ENCODE results near the gene MPG.

The MPG gene

DNA sequence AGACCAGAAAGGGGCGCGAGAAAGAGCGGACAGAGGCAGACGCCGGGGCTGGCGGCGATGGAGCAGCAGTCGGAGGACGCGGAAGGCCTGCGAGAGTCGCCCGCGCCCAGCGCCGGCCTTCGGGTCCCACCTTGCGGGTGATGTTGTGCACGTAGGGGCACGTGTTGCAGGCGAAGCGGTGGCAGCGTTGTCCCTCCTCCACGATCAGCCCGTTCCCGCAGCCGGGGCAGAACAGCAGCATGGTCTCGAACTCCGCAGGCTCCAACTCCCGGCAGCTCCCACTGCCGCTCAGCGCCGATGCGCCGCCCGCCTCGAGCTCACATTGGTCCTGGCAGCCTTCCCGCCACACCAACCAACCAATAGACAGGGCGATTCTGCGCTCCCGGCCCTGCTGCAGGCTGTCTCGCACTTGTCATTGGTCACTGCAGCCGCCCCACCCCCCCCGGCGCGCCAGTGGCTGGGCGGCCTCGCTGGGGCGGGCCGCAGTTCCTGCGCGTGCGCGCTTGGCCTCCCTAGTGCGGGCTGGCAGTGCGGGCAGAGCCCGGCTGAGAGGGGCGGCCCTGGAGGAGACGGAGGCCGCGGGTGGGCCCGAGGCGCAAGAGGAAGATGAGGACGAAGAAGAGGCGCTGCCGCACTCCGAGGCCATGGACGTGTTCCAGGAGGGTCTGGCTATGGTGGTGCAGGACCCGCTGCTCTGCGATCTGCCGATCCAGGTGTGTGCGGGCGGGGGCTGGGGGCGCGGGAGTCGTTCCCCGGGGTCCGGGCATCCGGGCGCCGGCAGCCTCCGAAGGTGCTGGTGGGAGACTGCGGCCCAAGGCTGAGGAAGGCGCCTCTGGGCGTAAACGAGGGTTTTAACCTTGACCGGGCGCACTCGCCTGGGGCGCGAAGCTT, 24.4 kb upstream of the MPG start, which contains the start of the genes POLR3K and SNRNP25:
Gene POLR3K, minus strand, starts transcription at position 263 of the 891 bp plus-strand sequence. Its CDS starts 22 bp downstream, at position 241.
Gene SNRNP25, plus strand, starts transcription at position 483 of the 891 bp plus-strand sequence. Its CDS starts 189 bp downstream, at position 672.
- peak; percentile 98 for DNase-seq

DNA sequence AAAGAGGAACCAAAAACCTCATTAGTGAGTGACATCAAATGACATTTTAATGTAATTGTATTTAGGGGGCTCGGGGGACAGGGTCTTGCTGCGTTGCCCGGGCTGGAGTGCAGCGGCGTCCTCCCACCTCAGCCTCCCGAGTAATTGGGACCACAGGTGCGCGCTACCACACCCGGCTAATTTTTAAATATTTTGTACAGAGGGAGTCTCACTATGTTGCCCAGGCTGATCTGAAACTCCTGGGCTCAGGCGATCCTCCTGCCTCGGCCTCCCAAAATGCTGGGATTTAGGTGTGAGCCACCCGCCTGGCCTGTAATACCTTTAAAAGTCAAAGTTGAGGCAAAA, 23.8 kb upstream of the MPG start:
- DNase-seq, result peak; percentile 33

DNA sequence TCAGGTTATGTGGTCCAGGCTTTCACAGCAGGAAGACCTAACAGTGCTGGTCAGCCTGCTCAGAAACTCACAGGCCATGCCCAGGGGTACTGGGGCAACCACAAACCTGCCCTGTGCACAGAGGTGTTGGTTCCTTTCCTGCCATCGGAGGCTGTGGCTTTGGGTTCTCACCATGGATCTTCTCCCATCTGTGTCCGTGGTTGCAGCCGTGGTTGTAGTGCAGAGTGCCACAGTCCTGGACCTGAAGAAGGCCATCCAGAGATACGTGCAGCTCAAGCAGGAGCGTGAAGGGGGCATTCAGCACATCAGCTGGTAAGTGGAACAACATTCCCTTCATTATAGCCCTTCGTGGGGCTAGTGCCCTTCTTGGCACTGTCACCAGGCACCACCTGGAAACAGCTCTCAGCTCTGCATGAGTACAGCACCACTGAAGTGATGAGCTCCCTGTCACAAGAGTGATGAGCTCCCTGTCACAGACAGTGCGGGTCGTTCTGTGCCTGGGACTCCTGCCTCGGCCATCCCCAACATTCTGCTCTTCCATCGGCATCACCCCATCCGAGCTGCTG, 22.4 kb upstream of the MPG start:
- DNase-seq, result no peak

DNA sequence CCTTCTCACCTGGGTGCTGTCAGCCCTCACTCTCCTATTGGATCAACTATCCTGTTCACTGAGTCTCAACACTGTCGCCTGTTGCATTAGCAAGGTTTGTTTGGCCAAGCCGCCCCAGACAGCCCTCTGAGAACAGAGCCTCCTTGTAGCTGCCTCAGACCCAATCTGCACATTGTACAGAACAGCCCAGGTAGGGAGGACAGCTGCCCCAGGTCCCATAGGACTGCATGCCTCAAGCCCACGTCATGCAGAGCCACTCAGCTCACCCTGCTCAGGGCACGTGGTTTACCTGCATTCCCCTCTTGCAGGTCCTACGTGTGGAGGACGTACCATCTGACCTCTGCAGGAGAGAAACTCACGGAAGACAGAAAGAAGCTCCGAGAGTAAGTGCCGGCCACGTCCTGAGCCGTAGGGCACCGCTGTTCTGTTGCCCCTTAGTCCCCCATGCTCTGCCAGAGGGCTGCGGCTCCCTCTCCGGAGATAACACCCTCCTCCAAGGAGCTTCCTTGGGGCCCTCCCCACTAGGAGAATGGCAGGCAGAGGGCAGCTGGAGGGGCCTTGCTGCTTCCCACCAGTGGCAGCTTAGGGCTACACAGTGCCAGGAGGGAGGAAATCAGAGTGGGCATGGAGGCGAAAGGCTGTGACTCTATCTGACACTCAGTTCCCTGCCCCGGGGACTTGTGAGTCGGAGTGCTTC, 21.6 kb upstream of the MPG start:
- no peak for DNase-seq

DNA sequence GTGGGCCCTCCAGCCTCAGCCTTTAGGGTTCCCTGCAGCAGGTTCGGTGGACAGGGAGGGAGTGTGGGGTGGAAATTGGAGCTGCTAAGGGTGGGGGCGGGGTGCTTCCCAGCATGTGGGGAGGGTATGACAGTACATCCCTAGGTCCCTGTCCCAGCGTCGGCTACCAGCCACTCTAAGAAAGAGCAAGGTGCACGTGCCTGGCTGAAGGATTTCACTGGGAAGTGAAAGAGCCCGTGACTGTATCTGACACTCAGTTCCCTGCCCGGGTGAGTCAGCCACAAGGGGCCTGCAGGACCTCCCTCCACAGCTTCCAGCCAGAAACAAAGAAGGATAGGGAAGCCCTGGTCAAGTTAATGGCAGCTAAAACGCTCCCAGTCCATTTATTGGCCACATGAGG, 20.3 kb upstream of the MPG start:
- no peak for DNase-seq

DNA sequence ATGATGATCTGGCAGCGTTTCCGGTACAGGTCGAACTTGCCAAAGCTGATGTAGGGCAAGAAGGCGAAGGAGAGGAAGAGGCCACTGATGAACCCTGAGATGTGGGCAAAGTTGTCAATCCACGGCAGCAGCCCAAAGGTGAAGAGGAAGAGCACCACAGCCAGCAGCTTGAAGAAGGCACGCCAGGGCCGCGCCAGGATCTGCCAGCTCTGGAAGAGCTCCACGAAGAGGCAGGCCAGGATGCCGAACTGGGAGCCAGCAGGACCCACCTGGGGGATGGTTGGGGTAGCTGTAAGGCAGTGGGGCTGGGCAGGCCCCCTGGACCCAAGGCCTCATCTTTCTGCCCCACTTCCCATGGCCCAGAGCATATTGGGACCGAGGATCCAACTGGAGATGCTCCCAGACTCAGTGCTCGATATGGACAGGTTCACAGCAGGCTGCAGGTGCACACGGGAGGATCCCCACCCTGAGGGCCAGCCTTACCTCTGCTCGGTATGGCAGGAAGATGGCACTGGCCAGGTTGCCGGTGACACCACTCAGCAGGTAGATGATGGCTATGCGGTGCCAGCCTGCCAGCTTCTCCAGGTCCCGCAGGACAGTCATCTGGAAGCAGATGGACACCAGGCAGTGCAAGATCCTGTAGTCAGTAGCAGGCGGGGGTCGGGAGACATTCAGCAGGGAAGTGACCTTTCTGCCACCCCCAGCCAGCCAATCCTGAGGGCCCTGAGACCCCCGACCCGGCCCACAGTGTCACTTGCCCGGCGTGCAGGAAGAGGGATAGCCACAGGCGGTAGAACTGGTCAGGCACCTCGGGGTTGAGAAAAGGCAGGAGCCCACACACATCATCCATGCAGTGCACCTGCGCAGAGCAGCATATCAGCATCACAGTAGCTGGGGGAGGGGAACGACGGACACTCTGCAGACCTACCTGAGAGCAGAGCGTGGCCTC, 19.3 kb upstream of the MPG start:
- DNase-seq, result no peak

DNA sequence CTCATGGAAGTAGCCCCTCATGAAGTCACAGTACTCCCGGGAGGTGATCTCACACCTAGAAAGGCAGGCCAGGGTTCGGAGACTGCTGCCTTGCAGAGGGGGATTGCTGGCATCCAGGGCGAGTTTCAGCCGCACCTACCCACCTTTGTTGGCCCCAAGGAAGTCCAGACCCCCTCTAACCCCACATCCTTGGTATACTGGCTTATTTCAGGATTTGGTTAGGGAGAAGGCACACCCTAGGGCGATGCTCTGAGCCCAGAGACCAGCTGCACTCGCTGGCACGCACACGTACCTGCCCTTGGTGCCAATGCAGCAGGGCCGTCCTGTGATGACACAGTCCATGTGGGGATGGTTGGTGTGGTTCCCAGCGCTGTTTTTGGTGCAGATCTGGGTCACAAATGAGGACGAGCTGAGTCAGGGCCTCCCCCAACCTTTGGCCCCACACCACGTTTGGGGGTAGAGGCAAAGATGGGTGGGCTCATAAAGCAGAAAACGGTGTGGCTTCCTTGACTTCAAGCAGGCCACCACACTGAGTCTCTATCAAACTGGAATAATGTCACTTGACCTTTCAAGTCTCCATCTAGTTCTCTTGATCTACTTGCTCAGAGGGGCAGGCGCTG, 18.5 kb upstream of the MPG start:
- DNase-seq, result no peak

DNA sequence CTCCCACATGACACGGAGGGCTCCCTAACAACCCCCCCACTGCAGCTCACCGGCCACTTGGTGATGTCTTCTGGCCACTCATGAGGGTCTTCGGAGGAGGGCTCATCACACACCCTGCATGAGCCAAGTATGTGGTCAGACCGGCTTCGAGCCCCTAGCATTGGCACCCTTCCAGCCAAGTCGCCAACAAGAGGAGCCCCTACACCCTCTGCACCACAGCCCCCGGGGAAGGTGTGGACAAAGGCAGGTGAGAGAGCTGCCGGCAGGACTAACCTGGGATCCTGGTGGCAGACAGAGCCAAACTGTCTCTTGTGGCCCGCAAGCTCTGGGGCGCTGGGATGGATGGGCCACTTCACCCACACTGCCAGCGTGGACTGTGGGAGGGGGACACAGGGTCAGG, 17.9 kb upstream of the MPG start:
- DNase-seq, result no peak

DNA sequence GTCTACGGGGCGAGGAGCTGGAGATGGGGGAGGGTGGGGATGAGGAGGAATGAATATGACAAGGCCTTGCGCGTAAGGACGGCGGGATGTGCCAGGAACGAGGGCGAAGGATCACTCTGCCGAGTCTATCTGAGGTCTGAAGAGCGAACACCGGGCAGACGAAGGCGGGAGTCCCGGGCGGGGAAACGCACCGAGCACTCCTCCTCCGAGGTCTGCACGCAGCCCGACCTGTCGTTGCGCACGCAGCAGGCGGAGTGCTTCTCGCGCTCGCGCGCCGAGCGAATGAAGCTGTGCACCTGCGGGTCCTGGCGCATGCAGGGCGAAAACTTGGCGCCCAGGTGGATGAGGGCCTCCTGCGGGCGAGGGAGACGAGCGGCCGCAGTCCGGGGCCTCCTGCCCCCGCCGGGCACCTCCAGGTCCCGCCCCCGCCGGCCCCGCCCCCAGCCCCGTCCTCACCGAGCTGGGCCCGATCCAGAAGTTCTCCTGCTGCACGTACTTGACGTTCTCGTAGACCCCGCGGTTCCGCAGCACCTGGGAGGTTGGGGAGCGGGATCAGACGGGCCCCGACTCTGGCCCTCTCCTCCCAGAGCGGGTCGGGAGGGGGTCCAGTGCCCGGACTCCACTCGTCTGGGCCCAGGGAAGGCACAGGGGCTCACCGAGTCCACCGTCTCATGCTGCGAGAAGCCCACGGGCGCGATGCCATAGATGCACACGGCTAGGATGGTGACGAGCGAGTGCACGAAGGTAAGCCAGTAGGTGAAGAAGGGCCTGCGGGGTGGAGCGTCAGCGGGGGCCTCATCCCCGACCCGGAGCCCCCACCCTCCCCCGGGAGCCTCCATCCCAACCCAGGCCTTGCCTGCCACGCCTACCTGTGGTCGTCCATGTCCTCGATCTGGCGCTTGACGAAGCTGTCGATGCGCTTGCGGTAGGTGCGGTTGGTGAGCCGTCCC, 16.8 kb upstream of the MPG start:
- DNase-seq, result no peak

DNA sequence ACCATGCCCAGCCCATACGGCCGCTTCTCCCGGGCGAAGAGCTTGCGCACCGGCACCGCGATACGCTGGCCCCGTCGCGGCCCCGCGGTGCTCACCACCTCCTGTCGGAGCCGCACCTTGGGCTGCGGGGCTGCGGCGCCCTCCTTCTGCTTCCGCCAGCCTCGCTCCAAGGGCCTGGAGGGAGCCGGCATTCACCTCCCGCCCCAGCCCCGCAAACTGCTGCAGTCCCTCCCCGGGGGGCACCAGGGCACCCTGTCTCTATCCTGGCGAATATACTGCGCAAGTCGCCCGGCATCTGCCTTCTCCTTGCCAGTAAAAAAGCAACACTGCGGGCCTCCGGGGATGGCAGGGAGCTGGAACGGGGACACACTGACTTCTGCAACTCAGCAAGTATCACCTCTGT, 16.1 kb upstream of the MPG start:
- no peak for DNase-seq

DNA sequence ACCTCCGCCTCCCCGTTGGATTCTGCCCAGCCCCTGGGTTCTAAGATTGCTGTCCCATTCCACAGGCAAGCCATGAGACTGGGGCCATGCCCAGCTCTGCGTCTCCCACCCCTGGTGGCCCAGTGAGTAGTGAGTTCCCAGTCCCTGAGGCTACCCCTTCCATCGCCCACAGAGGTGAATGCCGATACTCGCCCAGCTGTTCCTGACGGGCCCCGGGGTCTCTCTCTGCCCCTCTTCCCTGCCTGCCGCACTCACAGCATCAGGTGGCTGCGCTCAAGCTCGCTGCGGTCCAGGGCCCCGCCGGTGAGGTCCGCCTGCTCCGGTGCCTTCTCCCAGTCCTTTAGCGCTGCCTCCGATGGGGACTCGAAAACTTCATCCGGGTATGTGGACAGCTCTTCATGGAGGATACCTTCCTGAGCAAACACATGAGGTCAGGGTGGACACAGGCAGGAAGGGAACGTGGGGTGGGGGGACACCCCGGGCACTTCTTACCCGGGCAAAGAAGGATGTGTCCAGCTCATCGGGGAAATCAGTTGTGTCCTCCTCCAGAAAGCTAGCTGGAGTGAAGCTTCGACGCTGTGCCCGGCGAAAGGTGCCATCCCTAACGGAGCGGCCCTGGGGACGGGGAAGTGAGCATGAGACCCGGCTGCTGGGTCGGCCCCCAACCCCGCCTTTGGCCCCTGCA, 15.6 kb upstream of the MPG start:
- no peak for DNase-seq

DNA sequence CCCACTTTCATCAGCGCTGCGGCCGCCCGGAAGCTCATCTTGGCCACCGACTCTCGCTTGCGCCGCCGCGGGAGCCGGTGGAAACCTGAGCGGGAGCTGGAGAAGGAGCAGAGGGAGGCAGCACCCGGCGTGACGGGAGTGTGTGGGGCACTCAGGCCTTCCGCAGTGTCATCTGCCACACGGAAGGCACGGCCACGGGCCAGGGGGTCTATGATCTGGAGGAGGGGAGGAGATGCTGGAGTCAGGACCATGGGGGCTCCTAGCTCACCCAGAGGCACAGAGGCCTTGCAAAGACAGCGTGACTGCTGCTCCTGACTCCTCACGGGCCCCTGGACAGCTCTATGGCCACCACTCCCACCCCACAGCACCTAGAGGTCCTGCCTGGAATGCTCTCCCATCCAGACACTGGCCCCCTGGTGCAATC, 15.0 kb upstream of the MPG start:
- DNase-seq, result no peak

DNA sequence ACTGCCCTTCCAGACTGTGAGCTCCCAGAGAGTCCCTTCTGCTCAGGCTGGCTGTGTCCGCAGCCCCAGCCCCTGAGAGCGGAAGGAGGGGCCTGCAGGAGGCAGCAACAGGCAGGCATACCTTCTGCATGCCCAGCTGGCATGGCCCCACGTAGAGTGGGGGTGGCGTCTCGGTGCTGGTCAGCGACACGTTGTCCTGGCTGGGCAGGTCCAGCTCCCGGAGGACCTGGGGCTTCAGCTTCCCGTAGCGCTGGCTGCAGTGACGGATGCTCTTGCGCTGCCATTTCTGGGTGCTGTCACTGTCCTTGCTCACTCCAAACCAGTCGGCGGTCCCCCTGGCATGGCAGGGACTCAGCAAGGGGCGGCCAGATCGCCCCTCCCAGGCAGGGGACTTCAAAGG, 14.6 kb upstream of the MPG start:
- DNase-seq, result no peak

DNA sequence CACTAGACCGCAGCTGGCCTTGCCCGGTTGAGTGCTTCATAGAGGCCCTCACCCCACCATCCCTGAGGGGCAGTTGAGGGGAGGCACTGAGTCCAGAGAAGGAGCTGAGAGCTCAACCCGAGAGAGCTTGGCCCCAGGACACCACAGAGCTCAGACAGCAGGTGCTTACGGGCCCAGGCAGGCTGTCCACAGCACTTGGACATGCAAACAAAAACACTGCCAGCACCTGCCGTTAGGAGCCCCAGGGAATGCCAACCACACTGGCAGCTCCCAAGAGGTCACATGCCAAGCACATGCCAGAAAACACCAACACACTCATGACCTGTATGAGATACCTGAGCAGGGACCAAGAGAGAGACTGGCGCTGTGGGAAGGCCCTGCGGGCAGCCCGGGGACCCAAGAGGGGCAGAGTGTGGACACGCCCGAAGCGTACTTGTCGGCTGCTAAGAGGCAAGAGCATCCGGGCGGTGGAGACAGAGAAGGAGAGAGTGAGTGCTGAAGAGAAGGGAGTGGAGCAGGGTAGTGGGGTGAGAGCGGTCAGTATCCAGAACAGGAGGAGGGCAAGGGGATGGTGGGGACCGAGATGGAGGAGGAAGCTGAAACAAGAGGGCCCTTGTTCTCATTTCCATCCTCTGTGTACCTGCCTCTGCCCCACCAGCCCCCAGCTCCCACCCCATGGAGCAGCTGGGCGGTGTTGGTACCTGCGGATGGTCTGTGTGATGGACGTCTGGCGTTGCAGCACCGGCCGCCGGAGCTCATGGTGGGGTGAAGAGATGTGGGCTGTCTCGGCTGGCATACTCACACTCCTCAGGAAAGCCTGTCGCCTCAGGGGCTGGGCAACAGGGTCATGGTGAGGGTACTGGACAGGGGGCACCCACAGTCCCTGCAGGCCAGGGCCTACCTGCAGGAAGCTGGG, 13.8 kb upstream of the MPG start:
- no peak for DNase-seq

DNA sequence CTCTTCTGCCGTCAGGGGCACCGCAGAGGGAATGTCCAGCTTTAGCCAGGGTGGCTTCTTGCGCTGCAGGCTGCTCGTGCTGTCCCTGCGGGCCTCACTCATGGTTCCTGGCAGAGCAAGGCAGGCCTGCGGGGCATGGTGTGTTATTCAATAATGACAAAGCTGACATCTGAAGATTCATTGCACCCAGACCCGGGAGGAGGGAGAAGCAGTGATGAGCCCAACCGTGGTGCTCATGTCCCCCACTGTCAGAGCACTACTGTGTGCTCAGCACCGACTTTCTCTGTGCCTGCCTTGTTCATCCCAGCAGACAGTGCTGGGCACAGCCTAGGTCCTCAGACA, 13.1 kb upstream of the MPG start:
- no peak for DNase-seq

DNA sequence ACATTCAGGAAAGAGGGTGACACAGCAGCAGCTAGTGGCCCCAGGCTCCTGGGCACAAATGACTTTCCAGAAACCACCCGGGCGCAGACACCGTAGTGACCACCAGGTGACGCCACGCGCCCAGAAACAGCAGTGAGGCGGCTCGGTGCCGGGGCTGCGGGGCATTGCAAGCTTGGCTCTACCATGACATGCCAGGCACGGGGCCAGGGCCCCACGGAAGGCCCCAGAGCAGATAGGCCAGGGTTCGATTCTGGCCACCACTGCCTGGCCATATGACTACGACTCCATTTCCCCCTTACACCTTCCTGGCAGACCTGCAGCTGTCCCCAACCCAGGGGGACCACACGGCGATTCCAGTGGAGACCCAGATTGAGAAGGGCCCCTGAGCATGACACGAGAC, 12.3 kb upstream of the MPG start:
- DNase-seq, result peak; percentile 89

DNA sequence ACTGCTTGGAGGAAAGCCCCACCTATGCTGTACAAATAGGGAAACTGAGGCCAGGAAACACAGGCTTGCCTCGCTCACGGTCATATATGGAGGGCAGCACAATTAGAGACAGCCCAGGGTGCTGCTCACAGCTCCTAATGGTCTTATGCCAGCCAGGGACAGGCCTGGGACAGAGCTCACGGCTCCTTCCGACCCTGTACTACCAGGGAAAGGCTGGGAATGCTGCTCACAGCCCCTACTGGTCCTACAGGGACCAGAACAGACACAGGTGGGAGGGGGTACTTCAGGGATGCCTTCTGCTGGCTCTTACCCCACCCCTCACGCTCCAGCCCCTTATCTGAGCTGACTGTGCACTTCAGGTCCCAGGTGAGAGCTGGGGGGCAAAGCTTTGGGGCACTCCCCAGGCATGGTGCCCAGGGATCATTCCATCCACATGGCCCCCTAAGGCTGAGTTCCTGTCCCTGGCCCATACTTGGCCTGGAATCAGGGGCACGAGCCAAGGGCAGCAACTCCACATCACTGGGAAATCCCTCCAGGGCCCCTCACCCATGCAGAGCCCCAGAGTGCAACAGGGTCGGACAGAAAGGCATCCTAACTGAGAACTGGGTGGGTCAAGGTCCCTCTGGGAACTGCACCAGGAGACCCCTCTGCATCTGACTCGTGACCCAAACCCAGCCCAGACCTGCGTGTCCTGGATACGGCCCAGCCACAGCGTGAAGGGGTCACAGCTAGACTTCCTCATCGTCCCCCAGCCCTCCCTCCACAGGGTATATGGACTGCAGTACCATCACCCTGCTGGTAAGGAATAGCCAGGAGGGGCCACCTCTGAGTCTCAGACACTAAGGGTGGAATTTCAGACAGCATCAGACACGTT, 11.5 kb upstream of the MPG start:
- no peak for DNase-seq

DNA sequence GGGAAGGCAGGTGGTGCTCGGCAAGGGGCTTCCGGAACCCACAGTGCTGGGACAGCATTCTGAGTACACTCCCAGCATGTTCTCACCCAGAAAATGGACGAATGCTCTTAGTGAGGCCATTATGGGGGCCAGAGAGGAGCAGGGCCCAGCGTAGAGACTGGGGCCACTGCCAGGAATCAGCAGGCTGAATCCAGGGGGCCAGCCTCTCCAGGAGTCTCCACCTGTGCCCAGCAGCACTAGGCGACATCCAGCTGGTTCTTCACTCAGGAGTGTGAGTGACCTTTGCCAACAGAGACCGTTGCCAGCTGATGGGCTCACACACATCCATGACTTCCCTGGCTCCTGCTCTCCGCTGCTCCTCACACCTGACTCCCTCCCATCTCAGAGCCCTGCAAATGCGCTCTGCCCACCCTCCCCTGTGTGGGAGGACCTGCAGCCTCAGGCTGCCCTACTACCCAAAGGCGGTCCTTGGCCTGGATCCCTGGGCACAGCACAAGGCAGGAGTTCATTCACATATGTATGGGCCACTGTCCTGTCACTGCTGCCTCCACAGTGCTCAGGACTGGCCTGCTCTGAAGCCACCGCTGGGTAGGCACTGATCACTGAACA, 10.7 kb upstream of the MPG start:
- DNase-seq, result no peak

Data from eye (tissue), 1 donor.